Measurements from ENCODE around the gene MAML3.

The MAML3 gene

DNA sequence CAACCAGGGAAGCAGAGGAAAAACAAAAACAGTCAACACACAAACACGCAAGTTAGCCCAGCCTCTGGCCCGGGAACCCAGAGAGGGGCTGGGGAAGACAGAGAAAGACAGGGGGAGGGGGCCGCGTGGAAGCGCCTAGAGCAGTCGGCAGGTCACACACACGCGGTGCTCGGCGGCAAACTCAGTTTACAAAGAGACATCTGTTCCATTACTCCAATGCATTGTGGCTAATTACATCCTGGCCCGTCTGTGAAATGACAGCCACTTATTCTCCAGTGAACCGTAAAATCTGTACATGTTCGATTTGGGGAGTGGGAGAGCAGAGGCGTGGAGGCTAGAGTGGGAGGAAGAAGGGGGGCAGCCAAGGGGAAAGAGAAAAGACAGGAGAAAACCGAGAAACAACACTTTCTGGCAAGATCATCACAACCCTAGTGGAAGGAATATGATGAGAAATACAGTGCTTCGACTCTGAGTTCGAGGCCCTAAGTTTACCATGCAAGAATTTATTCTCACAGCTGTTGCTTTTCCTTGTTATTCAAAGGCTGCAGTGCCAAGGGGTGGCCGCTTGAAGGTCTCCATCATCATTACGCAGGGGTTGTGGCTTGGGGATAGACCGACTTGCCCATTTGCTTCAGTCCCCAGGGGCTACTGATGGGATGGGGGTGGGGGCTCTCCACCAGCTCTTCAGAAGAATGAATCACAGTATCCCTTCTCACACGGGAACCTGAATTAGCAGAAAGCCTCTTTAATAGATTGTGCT is 320.7 kb downstream of the MAML3 start:
- peak; percentile 11 for DNase-seq

- DNase-seq, result no peak
Measured at GRCh38 chr4:139828966-139829664, 324.9 kb downstream of the MAML3 start.

GRCh38 chr4:139826426-139826825 is 327.6 kb downstream of the MAML3 start:
- DNase-seq, result no peak

GRCh38 chr4:139825523-139826014 is 328.4 kb downstream of the MAML3 start:
- DNase-seq, result no peak

GRCh38 chr4:139824882-139825522 is 329.0 kb downstream of the MAML3 start:
- DNase-seq, result no peak

DNA sequence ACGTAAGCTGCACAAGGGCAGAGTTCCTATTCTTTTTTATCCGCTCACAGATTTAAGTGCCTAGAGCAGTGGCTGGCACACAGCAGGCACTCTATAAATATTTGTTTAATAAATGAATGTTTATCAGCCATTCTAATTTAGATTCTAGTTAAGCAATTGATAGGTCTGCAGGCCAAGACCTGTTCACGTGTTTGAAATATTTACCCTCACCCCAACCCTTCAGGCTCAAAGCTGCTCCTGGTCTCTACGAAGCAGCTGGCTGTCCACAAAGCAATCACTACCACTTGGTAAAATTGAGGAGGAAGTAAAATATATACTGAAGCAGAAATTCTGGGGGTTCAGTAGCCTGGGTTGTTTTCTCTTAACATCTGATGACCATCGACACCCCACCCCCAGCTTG is 330.2 kb downstream of the MAML3 start:
- no peak for DNase-seq

GRCh38 chr4:139823345-139823744 is 330.6 kb downstream of the MAML3 start:
- DNase-seq, result no peak

DNA sequence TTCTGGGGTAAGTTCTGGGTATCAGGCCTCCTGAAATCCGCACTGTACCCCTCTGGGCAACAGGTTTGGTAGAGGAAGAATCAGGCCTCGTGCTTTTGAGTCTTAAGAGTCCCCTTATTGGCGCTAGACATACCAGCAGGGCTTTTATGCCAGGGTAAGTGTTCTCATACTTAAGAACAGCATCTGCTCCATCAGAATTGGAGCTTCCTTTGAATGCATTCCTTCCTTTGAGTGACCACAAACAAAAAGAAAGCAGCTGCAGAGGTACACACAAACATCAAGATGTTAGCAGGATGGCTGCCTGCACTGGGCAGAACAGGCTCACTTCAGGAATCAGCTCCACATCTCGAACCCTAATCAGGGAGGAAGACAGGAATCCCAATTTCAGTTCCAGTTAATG is 331.6 kb downstream of the MAML3 start:
- DNase-seq, result no peak

GRCh38 chr4:139819082-139819481 is 334.9 kb downstream of the MAML3 start:
- DNase-seq, result no peak

- no peak for DNase-seq
Measured at GRCh38 chr4:139817657-139818452, 336.1 kb downstream of the MAML3 start.

DNA sequence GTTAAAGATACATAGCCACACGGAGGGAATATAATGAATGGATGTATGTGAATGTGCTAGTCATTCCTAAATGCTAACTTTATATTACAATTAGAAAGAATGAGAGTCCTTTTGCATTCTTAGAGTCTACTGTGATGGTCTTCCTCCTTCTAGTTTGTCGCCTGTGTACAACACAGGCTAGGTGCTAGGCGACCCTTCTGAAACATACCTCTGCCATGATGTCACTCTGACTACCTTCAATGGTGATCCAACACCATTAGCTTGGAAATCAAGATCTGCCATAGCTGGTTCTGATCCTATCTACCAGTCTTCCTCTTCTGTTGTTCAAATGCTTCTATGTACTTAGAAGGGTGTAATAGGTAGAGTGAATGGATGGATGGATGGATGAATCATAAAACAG is 337.1 kb downstream of the MAML3 start:
- DNase-seq, result peak; percentile 46

DNA sequence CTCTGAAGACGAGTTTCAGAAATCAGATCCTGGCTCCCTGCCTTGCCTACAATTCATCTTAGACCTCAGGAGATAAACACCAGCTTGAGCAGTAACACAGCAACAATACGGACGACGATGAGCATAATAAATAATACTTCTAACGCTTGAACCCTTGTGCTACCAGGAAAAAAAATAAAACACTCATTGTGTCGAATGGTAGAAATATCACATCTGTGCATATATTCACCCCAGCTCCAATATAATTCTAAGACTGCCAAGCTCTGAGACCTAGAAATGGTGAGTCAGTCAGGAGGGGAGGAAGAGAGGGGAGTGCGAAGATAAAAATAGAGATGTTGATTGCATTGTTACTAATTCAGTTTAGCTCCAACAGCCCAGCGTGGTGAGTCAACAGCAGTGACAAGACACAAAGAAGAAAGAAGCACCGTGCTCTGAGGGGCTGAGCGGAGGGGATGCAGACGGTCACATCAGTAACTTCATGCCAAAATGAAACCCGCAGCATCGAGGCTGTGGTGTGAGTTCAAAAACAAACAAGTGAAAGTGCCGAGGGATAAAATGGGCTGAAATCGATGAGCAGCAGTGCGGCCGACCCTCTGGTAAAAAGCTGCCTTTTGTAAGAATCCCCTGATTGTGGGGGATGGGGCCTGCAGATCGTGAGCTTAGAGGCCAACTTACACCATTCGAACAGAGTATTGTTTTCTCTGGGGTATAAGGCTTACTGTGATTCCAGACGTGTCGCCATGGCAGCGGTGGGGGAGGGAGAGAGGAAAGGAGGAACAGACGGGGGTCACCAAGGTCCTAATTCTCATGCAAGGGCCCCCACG is 338.0 kb downstream of the MAML3 start:
- DNase-seq, result peak; percentile 97

GRCh38 chr4:139814323-139815015 is 339.5 kb downstream of the MAML3 start:
- DNase-seq, result peak; percentile 42

DNA sequence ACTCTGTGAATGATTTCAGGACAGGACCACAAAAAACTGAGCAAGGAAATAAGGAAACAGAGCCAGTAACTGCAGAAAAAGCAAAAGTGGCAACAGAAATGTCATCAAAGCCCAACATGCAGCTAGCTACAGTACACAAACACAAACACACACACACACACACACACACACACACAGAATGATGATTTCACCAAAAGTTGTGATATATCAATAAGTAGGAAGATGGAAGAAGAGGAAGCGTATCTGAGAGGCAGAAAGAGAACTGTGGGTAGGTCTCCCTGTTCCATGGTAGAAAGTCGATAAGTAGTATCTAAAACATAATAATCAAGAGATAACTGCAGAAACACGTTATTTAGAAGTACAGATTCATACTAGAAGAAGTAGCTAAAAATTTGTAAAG is 340.1 kb downstream of the MAML3 start:
- DNase-seq, result no peak

GRCh38 chr4:139810710-139811109 is 343.3 kb downstream of the MAML3 start:
- DNase-seq, result no peak

DNA sequence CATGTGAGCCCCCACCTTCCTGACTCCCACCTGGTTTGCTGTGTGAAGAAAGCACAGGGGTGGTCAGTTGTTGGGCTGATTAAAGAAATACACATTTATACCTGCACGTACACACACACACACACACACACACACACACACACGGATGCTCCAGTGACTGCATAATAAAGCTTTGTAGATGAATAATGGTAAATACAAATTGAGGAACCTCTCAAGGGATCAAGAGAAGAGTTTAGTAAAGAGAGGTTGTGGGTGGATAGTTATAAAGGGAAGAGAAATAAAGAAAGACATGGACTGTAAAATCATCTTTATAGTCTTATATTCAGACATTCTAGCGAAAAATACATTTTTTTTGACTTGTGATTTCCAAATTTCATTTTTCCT is 344.2 kb downstream of the MAML3 start:
- DNase-seq, result no peak

GRCh38 chr4:139808808-139809756 is 344.9 kb downstream of the MAML3 start:
- peak; percentile 56 for DNase-seq

GRCh38 chr4:139808381-139808807 is 345.6 kb downstream of the MAML3 start:
- no peak for DNase-seq

DNA sequence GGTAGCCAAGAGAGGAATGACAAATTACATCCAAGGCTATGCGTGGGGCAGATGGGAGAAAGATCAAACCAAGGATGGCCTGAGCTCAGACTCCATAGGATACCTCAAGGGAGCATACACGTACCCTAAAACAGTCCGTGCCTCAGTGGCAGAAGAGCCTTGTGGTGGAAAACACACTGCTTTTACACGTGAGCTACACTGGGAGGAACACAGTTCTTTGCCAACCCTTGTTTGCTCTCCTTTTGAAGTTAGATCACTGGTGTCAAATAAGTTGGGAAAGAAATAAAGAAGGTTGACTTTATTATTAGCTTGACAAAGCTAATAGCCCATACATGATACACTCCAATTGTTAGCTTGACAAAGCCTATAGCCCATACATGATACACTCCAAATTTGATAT is 346.5 kb downstream of the MAML3 start:
- DNase-seq, result no peak

DNA sequence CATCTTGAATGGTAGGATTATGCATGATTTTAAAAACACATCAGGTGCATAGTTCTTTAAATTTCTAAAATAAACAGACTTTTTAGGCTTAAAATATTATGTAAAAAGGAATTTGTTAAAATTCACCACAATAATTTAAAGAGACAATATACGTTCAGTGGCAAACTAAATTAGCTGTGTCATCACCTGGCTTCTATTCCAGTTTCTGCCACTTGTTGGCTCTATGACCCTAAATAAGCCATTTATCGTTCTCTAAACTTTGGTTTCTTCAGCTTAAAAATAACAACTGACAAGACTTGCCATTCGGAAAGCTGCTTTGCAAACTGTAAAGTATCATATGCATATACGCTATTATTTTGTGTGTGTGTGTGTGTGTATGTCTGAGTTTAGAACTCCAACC is 347.1 kb downstream of the MAML3 start:
- DNase-seq, result no peak

Measured in fibroblast of skin of right biceps (primary cell).